ENCODE measurements around the gene GNG12. TPM values are rescaled to one million over a fixed set of nuclear protein-coding genes. Genes with fewer than 3 reads are reported as not detected.

GNG12 gene
- total and polyA plus RNA-seq, 9 of the 15 experiments (the other 6 are each of a cell fraction or from before 2014, with no cell fraction given) = 2.6 to 6.0 (median 4.1) TPM

DNA sequence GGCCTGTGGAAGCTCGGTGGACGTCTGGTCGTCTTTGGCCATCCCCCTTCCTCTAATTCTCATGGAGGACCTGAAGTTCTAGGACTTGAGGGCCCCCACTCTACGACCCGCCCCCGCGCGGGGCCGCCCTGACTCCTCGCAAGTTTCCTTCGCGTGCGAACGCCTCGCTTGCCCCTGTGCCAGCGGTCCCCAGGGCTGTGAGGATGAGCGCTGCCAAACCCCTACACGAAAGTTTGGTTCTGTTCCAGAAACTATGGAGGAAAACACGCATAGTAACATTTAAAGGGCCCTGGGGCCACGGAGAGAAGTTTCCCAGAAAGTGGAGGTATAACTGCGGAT is 304 bp upstream of the GNG12 start (continued):
- TF ChIP-seq, protein P1, sequence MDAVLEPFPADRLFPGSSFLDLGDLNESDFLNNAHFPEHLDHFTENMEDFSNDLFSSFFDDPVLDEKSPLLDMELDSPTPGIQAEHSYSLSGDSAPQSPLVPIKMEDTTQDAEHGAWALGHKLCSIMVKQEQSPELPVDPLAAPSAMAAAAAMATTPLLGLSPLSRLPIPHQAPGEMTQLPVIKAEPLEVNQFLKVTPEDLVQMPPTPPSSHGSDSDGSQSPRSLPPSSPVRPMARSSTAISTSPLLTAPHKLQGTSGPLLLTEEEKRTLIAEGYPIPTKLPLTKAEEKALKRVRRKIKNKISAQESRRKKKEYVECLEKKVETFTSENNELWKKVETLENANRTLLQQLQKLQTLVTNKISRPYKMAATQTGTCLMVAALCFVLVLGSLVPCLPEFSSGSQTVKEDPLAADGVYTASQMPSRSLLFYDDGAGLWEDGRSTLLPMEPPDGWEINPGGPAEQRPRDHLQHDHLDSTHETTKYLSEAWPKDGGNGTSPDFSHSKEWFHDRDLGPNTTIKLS (IDR thresholded peaks at IDR 0.05; ENCODE audit: borderline replicate concordance, low read depth) = no peak
- TF ChIP-seq EP400 (IDR thresholded peaks at IDR 0.05) = no peak
- TF ChIP-seq CXXC5 (CRISPR knock-in tag; IDR thresholded peaks at IDR 0.05) = peak; percentile 23; the same call in 1 of the 2 replicates
- no peak for TF ChIP-seq KDM4B (IDR thresholded peaks at IDR 0.05; ENCODE audit: borderline replicate concordance in 2 of 2, low read depth in 1 of 2)
- TF ChIP-seq FOXK1 (CRISPR knock-in tag; IDR thresholded peaks at IDR 0.05; ENCODE audit: borderline replicate concordance) = no peak
- no peak for TF ChIP-seq NFRKB (IDR thresholded peaks at IDR 0.05; ENCODE audit: low read depth)

DNA sequence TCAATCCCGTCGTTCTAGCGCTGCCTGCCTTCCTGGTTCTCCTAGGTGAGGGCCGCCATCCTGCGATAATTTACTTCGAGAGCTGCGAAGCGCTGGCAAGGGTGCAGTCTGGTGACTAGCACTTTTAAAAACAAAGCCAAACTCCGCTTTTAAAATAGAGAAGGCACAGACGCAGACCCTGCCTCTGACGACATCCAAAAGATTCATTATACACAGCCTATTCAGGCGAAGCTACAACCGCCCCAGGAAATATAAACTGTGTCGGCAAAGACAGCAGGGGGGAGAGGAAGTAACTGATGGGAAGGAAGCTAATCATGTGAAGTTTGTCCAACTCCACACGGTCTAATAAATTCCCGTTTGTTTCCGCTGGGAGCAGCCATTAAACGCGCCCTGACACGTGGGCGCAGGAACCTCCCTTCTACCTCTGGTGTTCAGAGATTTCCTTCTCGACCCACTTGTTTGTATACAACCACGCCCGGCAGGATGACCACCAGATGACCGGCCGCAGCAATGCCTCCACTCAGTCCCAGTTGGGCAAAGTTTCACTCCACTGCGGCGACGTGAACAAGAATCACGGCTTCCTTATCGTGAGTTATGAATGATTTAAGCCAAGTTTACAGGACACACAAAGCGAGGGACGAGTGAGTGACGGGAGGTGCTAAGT is 1.3 kb downstream of the GNG12 start:
- H3K9ac ChIP-seq (ENCODE audit: insufficient read depth in 1 of 2, low read depth in 2 of 2, low read length in 2 of 2) = peak overlapping the region; percentile 40 to 63; a peak in 3 of 4 replicates
- peak; percentile 59 for ATAC-seq
- POLR2A ChIA-PET = interaction anchor here (0.6 to 1.0 kb wide), 2 partner anchors 313 to 329 kb away, joined by 3 to 4 read pairs; no protein-coding TSS in a partner anchor
- TF ChIP-seq TGIF2 (CRISPR knock-in tag; IDR thresholded peaks at IDR 0.05) (no peak), ELF4 (CRISPR knock-in tag; IDR thresholded peaks at IDR 0.05) (no peak), ZNF316 (IDR thresholded peaks at IDR 0.05) (no peak), ZNF165 (CRISPR knock-in tag; IDR thresholded peaks at IDR 0.05; ENCODE audit: borderline replicate concordance) (no peak), TEAD4 (IDR thresholded peaks at IDR 0.05; ENCODE audit: low read length) (no peak), TEAD4 (CRISPR knock-in tag; IDR thresholded peaks at IDR 0.05; ENCODE audit: borderline replicate concordance) (no peak), TAF7 (tag; IDR thresholded peaks at IDR 0.05) (no peak), SOX6 (IDR thresholded peaks at IDR 0.05) (no peak), EGR1 (conservative IDR thresholded peaks at IDR 0.05) (0 out of 2 replicates have a peak, but pooled peaks have one; percentile 12), KAT7 (CRISPR knock-in tag; IDR thresholded peaks at IDR 0.05; ENCODE audit: borderline replicate concordance) (no peak), SMAD1 (IDR thresholded peaks at IDR 0.05; ENCODE audit: low read depth, low read length, partially characterized antibody) (no peak), SIRT6 (IDR thresholded peaks at IDR 0.05; ENCODE audit: low read depth, low read length) (no peak)
- TF ChIP-seq, protein P2, sequence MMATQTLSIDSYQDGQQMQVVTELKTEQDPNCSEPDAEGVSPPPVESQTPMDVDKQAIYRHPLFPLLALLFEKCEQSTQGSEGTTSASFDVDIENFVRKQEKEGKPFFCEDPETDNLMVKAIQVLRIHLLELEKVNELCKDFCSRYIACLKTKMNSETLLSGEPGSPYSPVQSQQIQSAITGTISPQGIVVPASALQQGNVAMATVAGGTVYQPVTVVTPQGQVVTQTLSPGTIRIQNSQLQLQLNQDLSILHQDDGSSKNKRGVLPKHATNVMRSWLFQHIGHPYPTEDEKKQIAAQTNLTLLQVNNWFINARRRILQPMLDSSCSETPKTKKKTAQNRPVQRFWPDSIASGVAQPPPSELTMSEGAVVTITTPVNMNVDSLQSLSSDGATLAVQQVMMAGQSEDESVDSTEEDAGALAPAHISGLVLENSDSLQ (IDR thresholded peaks at IDR 0.05) = 0 out of 2 replicates have a peak, but pooled peaks have one; percentile 15

More for the DNA sequence above, 1.3 kb downstream of the GNG12 start:
- peak overlapping the region; percentile 53 for H3K4me2 ChIP-seq (ENCODE audit: insufficient read depth, low read length)
- peak overlapping the region; percentile 80 for H2AFZ ChIP-seq (ENCODE audit: low read depth, low read length)
- peaks cover 0 to 18% of the 10 kb centered on the region in 2 experiments; a peak in 3 of 5 replicates for H3K4me1 ChIP-seq (replicated peaks in 1 of 2; ENCODE audit: control insufficient read depth in 2 of 2, insufficient read depth in 2 of 2, low read length in 2 of 2)
- H3K27me3 ChIP-seq (ENCODE audit: control insufficient read depth in 2 of 2, insufficient read depth in 2 of 2, low read length in 2 of 2) = peaks cover 21 to 29% of the 10 kb centered on the region in 2 experiments
- FAIRE-seq (peak; percentile 37), DNase-seq (ENCODE audit: extremely low read depth in 1 of 4, low spot score in 3 of 4) (peak; percentile 40 to 43 (median 42))
- H3K9me3 ChIP-seq (replicated peaks; ENCODE audit: control insufficient read depth, insufficient read depth, low read depth, low read length) = no peaks in the 10 kb centered on the region
- no peak overlapping the region for H3K27ac ChIP-seq (ENCODE audit: extremely low read depth, low read depth, low read length)
- H3K9me1 ChIP-seq (ENCODE audit: control insufficient read depth, insufficient read depth, low read length) = no peaks in the 10 kb centered on the region
- H4K20me1 ChIP-seq (replicated peaks; ENCODE audit: control insufficient read depth, insufficient read depth, low read length) = no peaks in the 10 kb centered on the region
- CTCF ChIA-PET (ENCODE audit: low intra/inter-chr PET ratio) = no interaction called here
- TSS peak; percentile 55 for BruUV-seq (replicated peaks)
- H3K4me3 ChIP-seq = peak overlapping the region; percentile 51; the same call in 1 of the 2 replicates
- intact Hi-C loops (cut with micrococcal nuclease) = loop anchor here (5.0 kb wide), 2 partner anchors 65 to 295 kb away; no protein-coding TSS in a partner anchor
- 2% methylated on average over 34 of the region's 34 CpGs for WGBS (ENCODE audit: insufficient coverage, low coverage, missing lambda C conversion rate)
- no peaks in the 10 kb centered on the region for H3K79me2 ChIP-seq (ENCODE audit: control insufficient read depth, insufficient read depth, low read length)
- in situ Hi-C loops (cut with MboI) = no loop called here
- no peaks in the 10 kb centered on the region for H3K36me3 ChIP-seq (ENCODE audit: control insufficient read depth, insufficient read depth, low read length)

All from K562 (cell line).